CD4-positive, alpha-beta T cell (primary cell): Measurements from ENCODE around the gene BRD1. TPM values are rescaled to one million over a fixed set of nuclear protein-coding genes. Genes with fewer than 3 reads are reported as not detected.

ENCODE experiments used
- ATAC-seq: fragments of 200-7000 bp; cut with Tn5 transposase; one replicate; pipeline ENCODE4 v1.10.0; 2022; ENCODE audit warnings: mild to moderate bottlenecking; ENCODE audit not compliant: poor library complexity
- CTCF ChIA-PET: fragments of 350-600 bp; sonication (Branson Sonifier 250); formaldehyde crosslinking; loops from one replicate; lab custom pipeline; 2021; ENCODE audit warnings: antibody characterized with exemption, inconsistent platforms; lab: Charles Lee
- POLR2A ChIA-PET: fragments of 350-600 bp; sonication (Branson Sonifier 250); formaldehyde crosslinking; loops from one replicate; lab custom pipeline; 2021; ENCODE audit warnings: antibody characterized with exemption, inconsistent platforms; lab: Charles Lee
- DNase-seq, 14 experiments: peaks; one replicate each; pipeline ENCODE4 v3.0.0-alpha.2; 2013 to 2020; ENCODE audit warnings: mixed read lengths in 2 of 14
- H3K27ac ChIP-seq, 2 donors: one replicate each; pipeline versions ENCODE4 v1.5.1 to v1.7.0; 2013; ENCODE audit warnings: low read length in 2 of 2, low read depth in 1 of 2, mild to moderate bottlenecking in 1 of 2
- H3K27me3 ChIP-seq, 2 experiments: 1 replicate in 1 of 2; 2 replicates in 1 of 2; pipeline versions ENCODE4 v1.6.1 to v1.7.0; 2013; ENCODE audit warnings: low read length in 2 of 2, control low read depth in 1 of 2, mild to moderate bottlenecking in 1 of 2, moderate library complexity in 1 of 2; ENCODE audit not compliant: insufficient read depth in 2 of 2, control insufficient read depth in 1 of 2
- H3K36me3 ChIP-seq: one replicate; pipeline ENCODE4 v1.6.1; 2013; ENCODE audit warnings: low read length, control low read depth; ENCODE audit not compliant: insufficient read depth
- H3K4me1 ChIP-seq: one replicate; pipeline ENCODE4 v1.6.1; 2013; ENCODE audit warnings: low read length, control low read depth; ENCODE audit not compliant: insufficient read depth
- H3K4me3 ChIP-seq: one replicate; pipeline ENCODE4 v1.5.1; 2013; ENCODE audit warnings: mild to moderate bottlenecking, low read length, moderate library complexity
- H3K9me3 ChIP-seq, 2 experiments: 1 replicate in 1 of 2; 2 replicates in 1 of 2; pipeline versions ENCODE4 v1.6.1 to v1.7.0; 2013; ENCODE audit warnings: low read length in 2 of 2, mild to moderate bottlenecking in 2 of 2, control low read depth in 1 of 2, moderate library complexity in 1 of 2; ENCODE audit not compliant: control insufficient read depth in 1 of 2, insufficient read depth in 1 of 2
- H3K27ac Mint-ChIP-seq: one replicate; pipeline ENCODE4 v1.8.0; 2020; ENCODE audit warnings: mixed read lengths
- H3K27me3 Mint-ChIP-seq: one replicate; pipeline ENCODE4 v1.8.0; 2021; ENCODE audit warnings: mixed read lengths
- H3K36me3 Mint-ChIP-seq: one replicate; pipeline ENCODE4 v1.8.0; 2021; ENCODE audit warnings: low read depth, mixed read lengths
- H3K4me1 Mint-ChIP-seq: one replicate; pipeline ENCODE4 v1.8.0; 2021; ENCODE audit warnings: low read depth, mixed read lengths
- H3K4me3 Mint-ChIP-seq: one replicate; pipeline ENCODE4 v1.8.0; 2020; ENCODE audit warnings: mild to moderate bottlenecking, mixed read lengths
- H3K9me3 Mint-ChIP-seq: one replicate; pipeline ENCODE4 v1.8.0; 2020; ENCODE audit warnings: mixed read lengths
- CTCF ChIP-seq: fragments of 200-600 bp; IDR thresholded peaks from one replicate; pipeline ENCODE4 v1.8.0; 2022; ENCODE audit warnings: antibody characterized with exemption, mild to moderate bottlenecking
- intact Hi-C, 2 experiments: fragments of 100-400 bp; cut with DNase I in 1 of 2; cut with micrococcal nuclease in 1 of 2; formaldehyde crosslinking; loops; one replicate each; pipeline versions ENCODE4 v1.15.1 to v1.9.0; 2023 to 2025; cut with DNase I, micrococcal nuclease
- total RNA-seq, 174 experiments: library from RNA in 2 of 174; stranded (reverse) in 2 of 174; gene quantifications; one replicate each; pipeline ENCODE4 v1.2.3 and lab custom pipeline; 2021 to 2026

BRD1 gene
- total RNA-seq, 2 experiments from 2014 or later, result 129 to 130 TPM

- ATAC-seq (no peak), DNase-seq (no peak)
- CTCF ChIA-PET, result interaction anchor here (1.2 kb wide), 1 partner anchor 19 kb away, joined by 3 read pairs; no protein-coding TSS in a partner anchor
- Histone ChIP-seq H3K4me1 (peaks cover 81% of the 10 kb centered on the region), H3K27ac (no peak overlapping the region), H3K4me3 (no peak overlapping the region), H3K9me3 (no peaks in the 10 kb centered on the region), H3K36me3 (peaks cover 15% of the 10 kb centered on the region), H3K27me3 (no peaks in the 10 kb centered on the region)
- POLR2A ChIA-PET, result interaction anchor here (1.0 to 1.3 kb wide), 2 partner anchors 21 to 44 kb away, joined by 4 to 5 read pairs; no protein-coding TSS in a partner anchor
- no peaks in the 10 kb centered on the region for H3K27me3 Mint-ChIP-seq
- intact Hi-C loops, result no loop called here
- H3K9me3 Mint-ChIP-seq, result no peaks in the 10 kb centered on the region
- H3K36me3 Mint-ChIP-seq, result peaks cover 62% of the 10 kb centered on the region
- TF ChIP-seq CTCF, result no peak
- peaks cover 85% of the 10 kb centered on the region for H3K4me1 Mint-ChIP-seq
- no peak overlapping the region for H3K4me3 Mint-ChIP-seq
- peak overlapping the region; percentile 66 for H3K27ac Mint-ChIP-seq
Observed at GRCh38 chr22:49810363-49811019, 17.2 kb downstream of the BRD1 start.

- intact Hi-C loops, result loop anchor here (1.0 to 10.0 kb wide), 3 partner anchors 19 to 47 kb away; partner anchors contain the start of genes BRD1 (in 1 of the 2) and ZBED4 (in 1 of the 2)
- ATAC-seq (peak; percentile 93), DNase-seq (peak in 10 of 14 experiments; percentile 39 to 86 (median 57))
- H3K4me1 ChIP-seq, result peaks cover 80% of the 10 kb centered on the region
- H3K36me3 ChIP-seq, result peaks cover 23% of the 10 kb centered on the region
- Mint-ChIP-seq H3K4me1 (peaks cover 76% of the 10 kb centered on the region), H3K36me3 (peaks cover 64% of the 10 kb centered on the region), H3K4me3 (peak overlapping the region; percentile 55), H3K9me3 (no peaks in the 10 kb centered on the region), H3K27me3 (no peaks in the 10 kb centered on the region), H3K27ac (peak overlapping the region; percentile 87)
- no peak overlapping the region for H3K4me3 ChIP-seq
- ChIA-PET POLR2A (interaction anchor here (0.7 to 2.4 kb wide), 6 partner anchors 13 to 118 kb away, joined by 3 to 9 read pairs (median 4); no protein-coding TSS in a partner anchor), CTCF (no interaction called here)
- no peaks in the 10 kb centered on the region for H3K9me3 ChIP-seq
- H3K27me3 ChIP-seq, result no peaks in the 10 kb centered on the region
- no peak overlapping the region for H3K27ac ChIP-seq
- TF ChIP-seq CTCF, result no peak
Observed at GRCh38 chr22:49807780-49808708, 19.6 kb downstream of the BRD1 start.

GRCh38 chr22:49807129-49807528 is 20.5 kb downstream of the BRD1 start:
- Histone ChIP-seq H3K36me3 (peaks cover 26% of the 10 kb centered on the region), H3K27me3 (no peaks in the 10 kb centered on the region), H3K27ac (no peak overlapping the region), H3K4me3 (no peak overlapping the region), H3K9me3 (no peaks in the 10 kb centered on the region), H3K4me1 (peaks cover 75% of the 10 kb centered on the region)
- Mint-ChIP-seq H3K36me3 (peaks cover 57% of the 10 kb centered on the region), H3K9me3 (no peaks in the 10 kb centered on the region), H3K27ac (peak overlapping the region; percentile 87), H3K27me3 (no peaks in the 10 kb centered on the region), H3K4me3 (peak overlapping the region; percentile 55), H3K4me1 (peaks cover 68% of the 10 kb centered on the region)
- TF ChIP-seq CTCF, result no peak
- intact Hi-C loops, result loop anchor here in 1 of 2 experiments (10.0 kb wide), 1 partner anchor 48 kb away; the partner anchor contains the start of gene ZBED4
- DNase-seq (no peak), ATAC-seq (no peak)
- CTCF ChIA-PET, result no interaction called here
- POLR2A ChIA-PET, result interaction anchor here (0.7 to 2.4 kb wide), 4 partner anchors 17 to 118 kb away, joined by 3 to 9 read pairs (median 4); no protein-coding TSS in a partner anchor
